WTC11 (cell line): ENCODE results near the gene CYP24A1. TPM values are rescaled to one million over a fixed set of nuclear protein-coding genes. Genes with fewer than 3 reads are reported as not detected.

Experiments used
- ATAC-seq: fragments of 200-7000 bp; cut with Tn5 transposase; 2 replicates; pipeline ENCODE4 v1.10.0; 2021; ENCODE audit warnings: mild to moderate bottlenecking, moderate library complexity
- CTCF ChIA-PET: fragments of 300-600 bp; sonication (Branson Sonifier 250); formaldehyde crosslinking; loops from one replicate; lab custom pipeline; 2021; ENCODE audit warnings: antibody characterized with exemption; lab: Charles Lee
- POLR2A ChIA-PET: fragments of 350-600 bp; sonication (Branson Sonifier 250); formaldehyde crosslinking; loops from one replicate; lab custom pipeline; 2021; ENCODE audit warnings: antibody characterized with exemption; lab: Charles Lee
- DNase-seq: peaks from one replicate; pipeline ENCODE4 v3.0.0; 2021; ENCODE audit warnings: low spot score
- H3K27ac Mint-ChIP-seq: 2 replicates; pipeline ENCODE4 v1.8.0; 2021; ENCODE audit warnings: mixed read lengths
- H3K27me3 Mint-ChIP-seq: 2 replicates; pipeline ENCODE4 v1.8.0; 2021; ENCODE audit warnings: low read depth, mild to moderate bottlenecking, moderate library complexity, mixed read lengths
- H3K36me3 Mint-ChIP-seq: 2 replicates; pipeline ENCODE4 v1.8.0; 2021; ENCODE audit warnings: mixed read lengths
- H3K4me1 Mint-ChIP-seq: 2 replicates; pipeline ENCODE4 v1.8.0; 2022; ENCODE audit warnings: mixed read lengths
- H3K4me3 Mint-ChIP-seq: 2 replicates; pipeline ENCODE4 v1.8.0; 2021; ENCODE audit warnings: mild to moderate bottlenecking, moderate library complexity, mixed read lengths
- H3K9me3 Mint-ChIP-seq: 2 replicates; pipeline ENCODE4 v1.8.0; 2021; ENCODE audit warnings: mixed read lengths
- ATF1 ChIP-seq: sonication (generic); formaldehyde crosslinking; IDR thresholded peaks from 2 replicates; pipeline ENCODE4 v1.8.1; 2023; ENCODE audit warnings: mild to moderate bottlenecking, moderate library complexity, missing genetic modification reagents
- E2F1 ChIP-seq: sonication (generic); formaldehyde crosslinking; IDR thresholded peaks from 2 replicates; pipeline ENCODE4 v1.8.0; 2022; ENCODE audit warnings: mild to moderate bottlenecking, missing genetic modification reagents
- E2F4 ChIP-seq: sonication (generic); formaldehyde crosslinking; IDR thresholded peaks from 2 replicates; pipeline ENCODE4 v1.8.1; 2022; ENCODE audit warnings: low read depth, mild to moderate bottlenecking, moderate library complexity, missing genetic modification reagents, borderline replicate concordance
- GABPB1 ChIP-seq: sonication (generic); formaldehyde crosslinking; IDR thresholded peaks from 2 replicates; pipeline ENCODE4 v1.8.1; 2023; ENCODE audit warnings: mild to moderate bottlenecking, missing genetic modification reagents
- IRF2 ChIP-seq: sonication (generic); formaldehyde crosslinking; IDR thresholded peaks from 2 replicates; pipeline ENCODE4 v1.8.0; 2022; ENCODE audit warnings: low read depth, missing genetic modification reagents, borderline replicate concordance
- JAZF1 ChIP-seq: fragments of 250-450 bp; sonication (Bioruptor Pico); IDR thresholded peaks from 2 replicates; pipeline ENCODE4 v1.9.0; 2021; ENCODE audit warnings: moderate library complexity, mild to moderate bottlenecking, inconsistent platforms
- KAT7 ChIP-seq: sonication (generic); formaldehyde crosslinking; IDR thresholded peaks from 2 replicates; pipeline ENCODE4 v1.8.1; 2023; ENCODE audit warnings: missing genetic modification reagents, mild to moderate bottlenecking, borderline replicate concordance
- MYBL2 ChIP-seq: sonication (generic); formaldehyde crosslinking; IDR thresholded peaks from 2 replicates; pipeline ENCODE4 v1.8.1; 2023; ENCODE audit warnings: mild to moderate bottlenecking, moderate library complexity, missing genetic modification reagents
- NFE2L1 ChIP-seq: sonication (generic); formaldehyde crosslinking; IDR thresholded peaks from 2 replicates; pipeline ENCODE4 v1.8.1; 2023; ENCODE audit warnings: missing genetic modification reagents
- NFYB ChIP-seq: sonication (generic); formaldehyde crosslinking; conservative IDR thresholded peaks from 2 replicates; pipeline ENCODE4 v1.8.0; 2022; ENCODE audit warnings: low read depth, missing genetic modification reagents
- NR2C2 ChIP-seq: sonication (generic); formaldehyde crosslinking; IDR thresholded peaks from 2 replicates; pipeline ENCODE4 v1.8.0; 2022; ENCODE audit warnings: mild to moderate bottlenecking, missing genetic modification reagents
- OVOL2 ChIP-seq: fragments of 250-450 bp; sonication (Bioruptor Pico); IDR thresholded peaks from 2 replicates; pipeline ENCODE4 v1.9.0; 2021; ENCODE audit warnings: mild to moderate bottlenecking, borderline replicate concordance
- RELA ChIP-seq: sonication (generic); formaldehyde crosslinking; IDR thresholded peaks from 2 replicates; pipeline ENCODE4 v1.8.1; 2022; ENCODE audit warnings: missing genetic modification reagents, mild to moderate bottlenecking, borderline replicate concordance
- SMAD3 ChIP-seq: sonication (generic); formaldehyde crosslinking; IDR thresholded peaks from 2 replicates; pipeline ENCODE4 v1.8.0; 2022; ENCODE audit warnings: missing genetic modification reagents, mild to moderate bottlenecking, borderline replicate concordance
- SOX15 ChIP-seq: fragments of 250-450 bp; sonication (Bioruptor Pico); IDR thresholded peaks from 2 replicates; pipeline ENCODE4 v1.9.0; 2021; ENCODE audit warnings: mild to moderate bottlenecking
- SP1 ChIP-seq: sonication (generic); formaldehyde crosslinking; conservative IDR thresholded peaks from 2 replicates; pipeline ENCODE4 v1.8.1; 2022; ENCODE audit warnings: missing genetic modification reagents
- TP53 ChIP-seq: sonication (generic); formaldehyde crosslinking; IDR thresholded peaks from 2 replicates; pipeline ENCODE4 v1.8.1; 2023; ENCODE audit warnings: mild to moderate bottlenecking, missing genetic modification reagents
- ZNF219 ChIP-seq: sonication (generic); formaldehyde crosslinking; IDR thresholded peaks from 2 replicates; pipeline ENCODE4 v1.8.0; 2023; ENCODE audit warnings: missing genetic modification reagents, mild to moderate bottlenecking, borderline replicate concordance
- ZNF416 ChIP-seq: fragments of 250-450 bp; sonication (Bioruptor Pico); IDR thresholded peaks from 2 replicates; pipeline ENCODE4 v1.9.0; 2021; ENCODE audit warnings: mild to moderate bottlenecking, inconsistent platforms
- total RNA-seq: library from RNA; stranded (reverse); gene quantifications from 3 replicates; pipeline ENCODE4 v1.2.3, GENCODE V29; 2021
- TF ChIP-seq, protein P1 (sequence below): sonication (generic); formaldehyde crosslinking; IDR thresholded peaks from 2 replicates; pipeline ENCODE4 v1.8.1; 2023; ENCODE audit warnings: mild to moderate bottlenecking, missing genetic modification reagents, moderate library complexity
- TF ChIP-seq, protein P2 (sequence below): sonication (generic); formaldehyde crosslinking; IDR thresholded peaks from 2 replicates; pipeline ENCODE4 v1.8.1; 2023; ENCODE audit warnings: mild to moderate bottlenecking, missing genetic modification reagents

CYP24A1 gene
- total RNA-seq, 1 experiment from 2014 or later, result not detected

GRCh38 chr20:54170026-54170471 lies 3.7 kb downstream of the CYP24A1 start:
- Mint-ChIP-seq H3K4me1 (peaks cover 28% of the 10 kb centered on the region), H3K27ac (no peak overlapping the region), H3K27me3 (peaks cover 68% of the 10 kb centered on the region), H3K4me3 (no peak overlapping the region), H3K9me3 (peaks cover 2% of the 10 kb centered on the region; the same call in 1 of the 2 replicates), H3K36me3 (no peaks in the 10 kb centered on the region)
- ChIA-PET CTCF (interaction anchor here (1.7 kb wide), 1 partner anchor 67 kb away, joined by 4 read pairs; no protein-coding TSS in a partner anchor), POLR2A (interaction anchor here (0.5 kb wide), 1 partner anchor 356 kb away, joined by 3 read pairs; no protein-coding TSS in a partner anchor)
- DNase-seq (no peak), ATAC-seq (no peak)
- no peak for TF ChIP-seq IRF2 (CRISPR knock-in tag)
- TF ChIP-seq, all 79 proteins: peak for 0

DNA sequence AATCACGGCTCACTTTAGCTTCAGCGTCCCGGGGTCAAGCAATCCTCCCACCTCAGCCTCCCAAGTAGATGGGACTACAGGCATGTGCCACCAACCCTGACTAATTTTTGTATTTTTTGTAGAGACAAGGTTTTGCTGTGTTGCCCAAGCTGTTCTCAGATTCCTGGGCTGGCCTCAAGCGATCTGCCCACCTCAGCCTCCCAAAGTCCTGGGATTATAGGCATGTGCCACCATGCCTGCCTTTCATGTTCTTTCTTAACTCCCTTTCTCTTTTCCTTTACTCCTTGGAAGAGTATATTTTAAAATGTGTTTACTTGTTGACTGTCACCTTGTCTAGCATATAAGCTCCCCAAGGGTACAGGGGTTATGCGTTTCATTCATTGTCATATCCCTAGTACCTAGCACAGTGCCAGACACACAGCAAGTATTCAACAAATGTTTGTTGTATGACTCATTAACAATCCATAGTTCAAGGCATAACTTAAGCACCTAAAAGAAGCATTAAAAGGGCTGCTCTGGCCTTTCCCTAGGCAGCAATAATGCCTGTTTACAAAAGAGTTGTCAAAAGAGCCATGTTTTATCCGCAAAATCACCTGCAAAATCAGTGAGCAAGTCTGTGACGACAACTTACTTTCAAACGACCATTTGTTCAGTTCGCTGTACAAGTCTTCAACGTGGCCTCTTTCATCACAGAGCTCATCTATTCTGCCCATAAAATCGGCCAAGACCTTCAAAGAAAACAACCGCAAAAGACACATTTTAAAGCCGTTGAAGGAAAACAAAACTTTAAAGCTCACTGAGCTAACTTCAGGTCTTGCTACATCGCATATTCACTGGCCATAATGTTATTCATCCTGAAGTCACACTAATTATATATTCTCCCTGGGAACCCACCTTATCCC lies 4.6 kb downstream of the CYP24A1 start:
- Mint-ChIP-seq H3K27me3 (peaks cover 59% of the 10 kb centered on the region), H3K4me1 (peaks cover 20% of the 10 kb centered on the region), H3K9me3 (peaks cover 6% of the 10 kb centered on the region; the same call in 1 of the 2 replicates), H3K36me3 (no peaks in the 10 kb centered on the region), H3K4me3 (no peak overlapping the region), H3K27ac (no peak overlapping the region)
- TF ChIP-seq NFYB (CRISPR knock-in tag) (no peak), E2F4 (CRISPR knock-in tag) (no peak), NFE2L1 (no peak), ZNF219 (CRISPR knock-in tag) (no peak), E2F1 (CRISPR knock-in tag) (no peak), GABPB1 (no peak), NR2C2 (CRISPR knock-in tag) (no peak), SOX15 (no peak), ZNF416 (CRISPR knock-in tag) (no peak), KAT7 (CRISPR knock-in tag) (no peak), SP1 (CRISPR knock-in tag) (no peak), JAZF1 (CRISPR knock-in tag) (no peak), OVOL2 (CRISPR knock-in tag) (no peak), MYBL2 (CRISPR knock-in tag) (no peak), RELA (CRISPR knock-in tag) (no peak), TP53 (CRISPR knock-in tag) (no peak), SMAD3 (CRISPR knock-in tag) (no peak), ATF1 (no peak)
- TF ChIP-seq, protein P1, sequence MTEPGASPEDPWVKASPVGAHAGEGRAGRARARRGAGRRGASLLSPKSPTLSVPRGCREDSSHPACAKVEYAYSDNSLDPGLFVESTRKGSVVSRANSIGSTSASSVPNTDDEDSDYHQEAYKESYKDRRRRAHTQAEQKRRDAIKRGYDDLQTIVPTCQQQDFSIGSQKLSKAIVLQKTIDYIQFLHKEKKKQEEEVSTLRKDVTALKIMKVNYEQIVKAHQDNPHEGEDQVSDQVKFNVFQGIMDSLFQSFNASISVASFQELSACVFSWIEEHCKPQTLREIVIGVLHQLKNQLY, result no peak
- TF ChIP-seq, protein P2, sequence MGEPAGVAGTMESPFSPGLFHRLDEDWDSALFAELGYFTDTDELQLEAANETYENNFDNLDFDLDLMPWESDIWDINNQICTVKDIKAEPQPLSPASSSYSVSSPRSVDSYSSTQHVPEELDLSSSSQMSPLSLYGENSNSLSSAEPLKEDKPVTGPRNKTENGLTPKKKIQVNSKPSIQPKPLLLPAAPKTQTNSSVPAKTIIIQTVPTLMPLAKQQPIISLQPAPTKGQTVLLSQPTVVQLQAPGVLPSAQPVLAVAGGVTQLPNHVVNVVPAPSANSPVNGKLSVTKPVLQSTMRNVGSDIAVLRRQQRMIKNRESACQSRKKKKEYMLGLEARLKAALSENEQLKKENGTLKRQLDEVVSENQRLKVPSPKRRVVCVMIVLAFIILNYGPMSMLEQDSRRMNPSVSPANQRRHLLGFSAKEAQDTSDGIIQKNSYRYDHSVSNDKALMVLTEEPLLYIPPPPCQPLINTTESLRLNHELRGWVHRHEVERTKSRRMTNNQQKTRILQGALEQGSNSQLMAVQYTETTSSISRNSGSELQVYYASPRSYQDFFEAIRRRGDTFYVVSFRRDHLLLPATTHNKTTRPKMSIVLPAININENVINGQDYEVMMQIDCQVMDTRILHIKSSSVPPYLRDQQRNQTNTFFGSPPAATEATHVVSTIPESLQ (CRISPR knock-in tag), result no peak
- POLR2A ChIA-PET, result no interaction called here
- CTCF ChIA-PET, result interaction anchor here (1.0 to 2.0 kb wide), 2 partner anchors 66 to 479 kb away, joined by 3 to 6 read pairs; no protein-coding TSS in a partner anchor
- ATAC-seq, result no peak
- DNase-seq, result no peak
